ENCODE results near the gene TATDN2.

GRCh38 chr3:10204921-10205320 is 43.3 kb upstream of the TATDN2 start:
- TF ChIP-seq POLR2A (IDR thresholded peaks at IDR 0.05; ENCODE audit: low read depth, low read length) = no peak
- TF ChIP-seq CTCF (IDR thresholded peaks at IDR 0.05; ENCODE audit: extremely low read depth in 1 of 2, insufficient read depth in 1 of 2, low read depth in 1 of 2, low read length in 2 of 2) = no peak
- TF ChIP-seq POLR2AphosphoS5 (IDR thresholded peaks at IDR 0.05; ENCODE audit: insufficient read depth, low read depth, low read length) = no peak
- no peak for TF ChIP-seq MAX (IDR thresholded peaks at IDR 0.05; ENCODE audit: insufficient read depth, insufficient read length)
- no peak for TF ChIP-seq EZH2 (IDR thresholded peaks at IDR 0.05; ENCODE audit: borderline replicate concordance, low read depth, low read length, severe bottlenecking)
